ENCODE measurements around the gene LUZP4. TPM values are rescaled to one million over a fixed set of nuclear protein-coding genes. Genes with fewer than 3 reads are reported as not detected.

Gene LUZP4
- total and polyA plus RNA-seq, 2 of the 8 experiments (the other 6 are each of a cell fraction or from before 2014, with no cell fraction given), result 0.17 TPM; not detected in 1

DNA sequence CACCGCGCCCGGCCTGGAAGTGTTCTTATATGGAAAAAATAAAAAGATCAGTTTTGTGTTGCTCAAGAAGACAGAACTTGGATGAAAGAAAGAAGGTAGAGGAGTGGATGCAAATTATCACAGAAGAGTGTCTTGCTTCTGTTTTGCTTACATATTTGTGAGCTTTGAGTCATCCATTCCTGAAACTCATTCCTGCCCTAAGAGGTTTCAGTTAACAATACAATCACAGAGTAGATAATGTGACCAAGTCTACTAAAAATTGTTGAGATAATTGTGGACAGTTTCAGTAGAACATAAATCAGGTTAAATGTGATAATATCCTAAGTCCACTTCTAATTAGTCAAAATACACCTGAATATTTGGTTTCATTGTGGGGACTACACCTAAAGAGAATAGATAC is 29.2 kb upstream of the LUZP4 start:
- FAIRE-seq, result no peak
- Histone ChIP-seq H2BK12ac (ENCODE audit: low read depth, low read length) (no peak overlapping the region), H4K20me1 (replicated peaks in 1 of 2; ENCODE audit: control insufficient read depth in 1 of 2, insufficient read depth in 2 of 2, low read length in 2 of 2) (no peaks in the 10 kb centered on the region), H2AFZ (ENCODE audit: low read length) (no peak overlapping the region), H3K23me2 (ENCODE audit: low read depth, low read length) (no peaks in the 10 kb centered on the region), H3K56ac (replicated peaks; ENCODE audit: insufficient read length, low read depth, low read length) (no peak overlapping the region), H4K8ac (ENCODE audit: extremely low read depth, insufficient read depth, low read length) (no peak overlapping the region), H3K4ac (replicated peaks; ENCODE audit: insufficient read length, low read depth, low read length) (no peak overlapping the region), H3K23ac (ENCODE audit: insufficient read length) (no peak overlapping the region), H3K4me2 (ENCODE audit: insufficient read depth in 1 of 2, low read depth in 2 of 2, low read length in 2 of 2) (no peak overlapping the region), H3K9me3 (ENCODE audit: insufficient read depth in 2 of 2, low read depth in 1 of 2, low read length in 1 of 2) (no peaks in the 10 kb centered on the region), H2AK5ac (ENCODE audit: low read depth, low read length) (no peak overlapping the region), H2BK15ac (ENCODE audit: low read length) (no peak overlapping the region), H3K4me3 (ENCODE audit: extremely low read depth in 1 of 4, insufficient read depth in 2 of 4, low read depth in 3 of 4, low read length in 4 of 4) (no peak overlapping the region), H3K4me1 (replicated peaks in 1 of 4; ENCODE audit: control insufficient read depth in 3 of 4, insufficient read depth in 4 of 4, low read length in 3 of 4) (no peaks in the 10 kb centered on the region), H3K18ac (ENCODE audit: extremely low read depth, low read length) (no peak overlapping the region), H3K14ac (ENCODE audit: insufficient read length) (no peak overlapping the region), H3K27ac (ENCODE audit: low read depth, low read length) (no peak overlapping the region), H3K79me2 (ENCODE audit: control insufficient read depth in 1 of 2, insufficient read depth in 2 of 2, low read length in 2 of 2) (no peaks in the 10 kb centered on the region), H3K9ac (replicated peaks in 1 of 4; ENCODE audit: extremely low read depth in 1 of 4, low read depth in 3 of 4, low read length in 3 of 4) (no peak overlapping the region), H4K91ac (replicated peaks; ENCODE audit: insufficient read length, low read length) (no peak overlapping the region), H2BK20ac (ENCODE audit: low read length) (no peak overlapping the region), H3K36me3 (ENCODE audit: control insufficient read depth in 2 of 4, insufficient read depth in 4 of 4, low read length in 3 of 4) (no peaks in the 10 kb centered on the region), H3K27me3 (replicated peaks in 1 of 4; ENCODE audit: control insufficient read depth in 3 of 4, extremely low read depth in 1 of 4, insufficient read depth in 3 of 4, low read length in 3 of 4) (no peaks in the 10 kb centered on the region), H2BK120ac (replicated peaks; ENCODE audit: low read depth, low read length) (no peak overlapping the region), H2BK5ac (ENCODE audit: low read depth, low read length) (no peak overlapping the region), H4K5ac (ENCODE audit: insufficient read length, low read depth, low read length) (no peak overlapping the region), H3K79me1 (ENCODE audit: low read depth, low read length) (no peaks in the 10 kb centered on the region)
- DNase-seq (ENCODE audit: low read depth in 1 of 2, low spot score in 2 of 2), result no peak
- 100% methylated on average over 3 of the region's 3 CpGs; no CpG with 5 or more reads in 1 of the 2 experiments for WGBS, 2 experiments (ENCODE audit: extremely low coverage in 1 of 2, insufficient coverage in 1 of 2, insufficient read length in 1 of 2, insufficient replicate concordance in 2 of 2, low coverage in 1 of 2, low lambda C conversion rate in 2 of 2, missing lambda C conversion rate in 1 of 2)
- CTCF ChIA-PET (ENCODE audit: partially characterized antibody), result interaction anchor here (0.6 kb wide), 1 partner anchor 774 kb away, joined by 3 read pairs; no protein-coding TSS in a partner anchor
- POLR2A ChIA-PET (ENCODE audit: partially characterized antibody), result no interaction called here
- TF ChIP-seq SIRT6 (IDR thresholded peaks at IDR 0.05; ENCODE audit: low read length) (no peak), BRCA1 (IDR thresholded peaks at IDR 0.05; ENCODE audit: low read depth, low read length) (no peak), TAF1 (IDR thresholded peaks at IDR 0.05; ENCODE audit: low read depth, low read length) (no peak), KDM4A (IDR thresholded peaks at IDR 0.05; ENCODE audit: low read depth, low read length, severe bottlenecking) (no peak), MAX (IDR thresholded peaks at IDR 0.05) (no peak), SAP30 (IDR thresholded peaks at IDR 0.05; ENCODE audit: insufficient read depth, insufficient replicate concordance, low read length) (no peak), TEAD4 (IDR thresholded peaks at IDR 0.05; ENCODE audit: low read depth, low read length) (no peak), RNF2 (IDR thresholded peaks at IDR 0.05; ENCODE audit: borderline replicate concordance, low read depth, low read length, missing control alignments, poor library complexity, severe bottlenecking) (no peak), SIN3A (conservative IDR thresholded peaks at IDR 0.05 in 1 of 2, IDR thresholded peaks at IDR 0.05 in 1 of 2; ENCODE audit: low read depth in 1 of 2, low read length in 2 of 2) (no peak), CREB1 (IDR thresholded peaks at IDR 0.05) (no peak), YY1 (IDR thresholded peaks at IDR 0.05; ENCODE audit: low read depth, low read length) (no peak), JUND (IDR thresholded peaks at IDR 0.05; ENCODE audit: low read length) (no peak)
- TF ChIP-seq, protein P1, sequence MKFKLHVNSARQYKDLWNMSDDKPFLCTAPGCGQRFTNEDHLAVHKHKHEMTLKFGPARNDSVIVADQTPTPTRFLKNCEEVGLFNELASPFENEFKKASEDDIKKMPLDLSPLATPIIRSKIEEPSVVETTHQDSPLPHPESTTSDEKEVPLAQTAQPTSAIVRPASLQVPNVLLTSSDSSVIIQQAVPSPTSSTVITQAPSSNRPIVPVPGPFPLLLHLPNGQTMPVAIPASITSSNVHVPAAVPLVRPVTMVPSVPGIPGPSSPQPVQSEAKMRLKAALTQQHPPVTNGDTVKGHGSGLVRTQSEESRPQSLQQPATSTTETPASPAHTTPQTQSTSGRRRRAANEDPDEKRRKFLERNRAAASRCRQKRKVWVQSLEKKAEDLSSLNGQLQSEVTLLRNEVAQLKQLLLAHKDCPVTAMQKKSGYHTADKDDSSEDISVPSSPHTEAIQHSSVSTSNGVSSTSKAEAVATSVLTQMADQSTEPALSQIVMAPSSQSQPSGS (IDR thresholded peaks at IDR 0.05; ENCODE audit: low read length), result no peak
